GM23248 (cell line): Measurements from ENCODE around the gene ARL13B.

Source experiments
- EZH2 ChIP-seq: fragments of 200-600 bp; sonication (generic); IDR thresholded peaks from 2 replicates; pipeline ENCODE4 v1.6.1; 2018; ENCODE audit warnings: antibody characterized with exemption, mild to moderate bottlenecking; ENCODE audit not compliant: insufficient read depth, poor library complexity, severe bottlenecking
- EZH2phosphoT487 ChIP-seq: fragments of 200-600 bp; sonication (generic); IDR thresholded peaks from 2 replicates; pipeline ENCODE4 v1.6.1; 2018; ENCODE audit warnings: antibody characterized with exemption, moderate library complexity, mild to moderate bottlenecking, low read depth; ENCODE audit not compliant: insufficient read depth

DNA sequence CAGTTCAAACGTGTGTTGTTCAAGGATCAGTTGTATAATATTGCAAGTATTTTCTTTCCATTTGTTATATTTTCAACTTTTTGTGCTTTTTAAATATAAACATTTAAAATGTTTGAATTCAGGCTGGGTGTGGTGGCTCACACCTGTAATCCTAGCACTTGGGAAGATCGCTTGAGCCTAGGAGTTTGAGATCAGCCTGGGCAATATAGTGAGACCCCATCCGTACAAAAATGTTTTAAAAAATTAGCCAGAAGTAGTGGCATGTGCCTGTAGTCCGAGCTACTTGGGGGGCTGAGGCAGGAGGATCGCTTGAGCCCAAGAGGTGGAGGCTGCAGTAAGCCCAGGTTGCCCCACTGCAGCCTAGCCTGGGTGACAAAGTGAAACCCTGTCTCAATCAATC is 4.7 kb downstream of the ARL13B start:
- TF ChIP-seq EZH2 (no peak), EZH2phosphoT487 (no peak)
